GM12878 (cell line): ENCODE measurements around the gene TSSK2. TPM values are rescaled to one million over a fixed set of nuclear protein-coding genes. Genes with fewer than 3 reads are reported as not detected.

Experiments used
- ATAC-seq: fragments of 200-7000 bp; cut with Tn5 transposase; 3 replicates; pipeline ENCODE4 v1.9.1; 2020; ENCODE audit warnings: mild to moderate bottlenecking, moderate library complexity
- BruUV-seq: library from RNA; stranded (reverse); fragments of 400-500 nt; replicated peaks from 2 replicates; lab custom pipeline; 2021; lab: Mats Ljungman, UMichigan
- CTCF ChIA-PET: fragments of 300-600 bp; sonication (Branson Sonifier 250); formaldehyde crosslinking; extraction: SDS; loops from one replicate; lab custom pipeline; 2021; ENCODE audit warnings: inconsistent platforms; lab: Yijun Ruan, JAX
- POLR2A ChIA-PET: fragments of 350-600 bp; formaldehyde crosslinking; extraction: SDS; loops from one replicate; lab custom pipeline; 2021; ENCODE audit warnings: inconsistent platforms; lab: Charles Lee
- RAD21 ChIA-PET: fragments of 300-600 bp; sonication (Branson Sonifier 250); formaldehyde crosslinking; loops from one replicate; lab custom pipeline; 2023; ENCODE audit warnings: antibody characterized with exemption; ENCODE audit not compliant: unreplicated experiment; lab: Charles Lee
- SMC1A ChIA-PET: fragments of 300-600 bp; sonication (Branson Sonifier 250); formaldehyde crosslinking; loops from one replicate; lab custom pipeline; 2023; ENCODE audit not compliant: unreplicated experiment, uncharacterized antibody; lab: Charles Lee
- DNase-seq: peaks from one replicate; pipeline ENCODE4 v3.0.0-alpha.2; 2011; ENCODE audit warnings: low read depth, low spot score
- FAIRE-seq: peaks from 3 replicates; lab custom pipeline; 2011; peaks lifted over from hg19 to GRCh38; lab: Jason Lieb, UNC
- H2AFZ ChIP-seq: 2 replicates; pipeline ENCODE4 v1.6.0; 2011; ENCODE audit warnings: low read depth, low read length, control low read depth; ENCODE audit not compliant: control insufficient read depth
- H3K27ac ChIP-seq: 2 replicates; pipeline ENCODE4 v1.5.1; 2011; ENCODE audit warnings: control low read depth; ENCODE audit not compliant: control insufficient read depth, insufficient read depth
- H3K27me3 ChIP-seq, 2 experiments: replicated peaks in 1 of 2; 2 replicates each; pipeline versions ENCODE4 v1.6.0 to v1.6.1; 2011; ENCODE audit warnings: low read length in 1 of 2; ENCODE audit not compliant: control insufficient read depth in 2 of 2, insufficient read depth in 2 of 2
- H3K36me3 ChIP-seq, 2 experiments: 2 replicates each; pipeline ENCODE4 v1.5.1; 2011; ENCODE audit warnings: low read length in 1 of 2; ENCODE audit not compliant: control insufficient read depth in 2 of 2, insufficient read depth in 2 of 2
- H3K4me1 ChIP-seq: 2 replicates; pipeline ENCODE4 v1.6.1; 2011; ENCODE audit warnings: mild to moderate bottlenecking, low read length, moderate library complexity, mixed read lengths; ENCODE audit not compliant: control insufficient read depth, insufficient read depth
- H3K4me2 ChIP-seq: 2 replicates; pipeline ENCODE4 v1.6.0; 2011; ENCODE audit warnings: control low read depth; ENCODE audit not compliant: control insufficient read depth, insufficient read depth
- H3K4me3 ChIP-seq: fragments of 200-600 bp; sonication (generic); 2 replicates; pipeline ENCODE4 v1.5.1; 2016
- H3K79me2 ChIP-seq: 2 replicates; pipeline ENCODE4 v1.6.0; 2011; ENCODE audit warnings: low read length; ENCODE audit not compliant: control insufficient read depth, insufficient read depth
- H3K9ac ChIP-seq: 2 replicates; pipeline ENCODE4 v1.8.0; 2011; ENCODE audit warnings: low read length, control low read depth, mixed read lengths; ENCODE audit not compliant: control insufficient read depth, insufficient read depth
- H3K9me3 ChIP-seq: replicated peaks from 3 replicates; pipeline ENCODE4 v1.5.1; 2011; ENCODE audit warnings: mild to moderate bottlenecking, low read length; ENCODE audit not compliant: control insufficient read depth, insufficient read depth
- H4K20me1 ChIP-seq: 2 replicates; pipeline ENCODE4 v1.6.0; 2011; ENCODE audit not compliant: control insufficient read depth, insufficient read depth
- CHD2 ChIP-seq: IDR thresholded peaks from 2 replicates; pipeline ENCODE4 v1.6.1; 2011; ENCODE audit warnings: low read depth, low read length, improper control_type of control experiment, borderline replicate concordance
- GATAD2B ChIP-seq: fragments of 450-650 bp; conservative IDR thresholded peaks from 2 replicates; pipeline ENCODE4 v1.6.1; 2017; ENCODE audit warnings: low read depth, mild to moderate bottlenecking, moderate library complexity
- RELA ChIP-seq: fragments of 450-650 bp; IDR thresholded peaks from 2 replicates; pipeline ENCODE4 v1.8.0; 2014; ENCODE audit warnings: borderline replicate concordance; ENCODE audit not compliant: partially characterized antibody
- SP1 ChIP-seq: IDR thresholded peaks from one replicate; pipeline ENCODE4 v1.6.1; 2011; ENCODE audit warnings: low read depth, low read length
- WGBS: methylation state at CpG from one replicate; pipeline ENCODE4 v1.1.6; 2016; ENCODE audit warnings: low lambda C conversion rate; ENCODE audit not compliant: insufficient replicate concordance, insufficient coverage; ENCODE audit errors: missing lambda C conversion rate; 5-methylcytosine and 5-hydroxymethylcytosine counted together
- in situ Hi-C: fragments of 300-500 bp; cut with MboI; formaldehyde crosslinking; loops from 9 replicates; pipeline ENCODE4 v1.14.3; 2018; ENCODE audit warnings: mixed read lengths
- intact Hi-C: fragments of 100-400 bp; cut with micrococcal nuclease; formaldehyde crosslinking; loops from one replicate; pipeline ENCODE4 v1.14.2; 2022; ENCODE audit not compliant: unreplicated experiment
- polyA plus RNA-seq, 11 experiments: library from polyadenylated mRNA; depleted of rRNA in 4 of 11; unstranded in 6 of 11; stranded (reverse) in 5 of 11; fragments of >200 nt; fragmentation: Nextera tagmentation in 4 of 11; fragmentation: Illumina TruSeq in 1 of 11; extraction: Ambion mirVana in 4 of 11; extraction: Trizol in 1 of 11; gene quantifications; 1 replicate in 1 of 11; 2 replicates in 10 of 11; pipeline versions ENCODE4 v1.2.1 to v1.2.3, GENCODE V29; 2011 to 2016; ENCODE audit warnings: inconsistent platforms in 2 of 11, missing spikeins in 2 of 11, low read depth in 1 of 11
- total RNA-seq, 4 experiments: library from RNA; depleted of rRNA in 3 of 4; stranded (reverse); fragments of >200 nt in 3 of 4; fragmentation: Illumina TruSeq in 1 of 4; extraction: Trizol in 1 of 4; gene quantifications; 2 replicates each; pipeline versions ENCODE4 v1.2.1 to v1.2.3, GENCODE V29; 2013 to 2021
- TF ChIP-seq, protein P1 (sequence below): IDR thresholded peaks from 2 replicates; pipeline ENCODE4 v1.6.1; 2011; ENCODE audit warnings: borderline replicate concordance, low read depth, mild to moderate bottlenecking, moderate library complexity, mixed read lengths, low read length; ENCODE audit not compliant: insufficient read depth; ENCODE audit errors: extremely low read length
- TF ChIP-seq, protein P2 (sequence below): IDR thresholded peaks from 2 replicates; pipeline ENCODE4 v1.6.1; 2011; ENCODE audit warnings: borderline replicate concordance, low read depth, mild to moderate bottlenecking, moderate library complexity, low read length; ENCODE audit not compliant: insufficient read depth, poor library complexity, severe bottlenecking
- TF ChIP-seq, protein P3 (sequence below), 3 experiments: IDR thresholded peaks in 2 of 3; conservative IDR thresholded peaks in 1 of 3; 2 replicates each; pipeline ENCODE4 v1.5.1; 2011; ENCODE audit warnings: low read depth in 3 of 3, low read length in 3 of 3, mild to moderate bottlenecking in 3 of 3, control low read depth in 2 of 3, moderate library complexity in 2 of 3, inconsistent platforms in 1 of 3, mixed read lengths in 1 of 3; ENCODE audit not compliant: control insufficient read depth in 2 of 3, insufficient read depth in 1 of 3; ENCODE audit errors: extremely low read depth in 1 of 3

TSSK2 gene
- total and polyA plus RNA-seq, 10 of the 15 experiments (the other 5 are each of a cell fraction or from before 2014, with no cell fraction given), result 0.03 to 0.17 TPM; not detected in 8

DNA sequence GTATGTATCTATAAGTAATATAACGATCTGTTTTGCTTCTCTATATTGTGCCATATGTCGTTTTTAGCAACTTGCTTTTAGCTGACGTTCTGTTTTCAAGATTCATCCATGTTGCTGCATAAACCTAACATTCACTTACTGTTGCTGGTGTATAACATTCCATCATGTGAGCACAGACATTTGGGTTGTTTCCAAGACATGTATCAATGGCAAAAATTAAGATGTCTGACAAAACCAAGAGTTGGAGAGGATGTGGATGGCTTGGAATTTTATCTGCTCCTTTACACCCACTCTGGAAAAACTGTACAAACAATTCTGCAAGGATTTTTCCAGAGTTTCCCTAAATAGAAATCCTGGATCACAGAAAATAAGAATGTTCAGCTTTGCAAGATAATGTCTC, 49.8 kb upstream of the TSSK2 start:
- no peak overlapping the region for H3K4me2 ChIP-seq
- no peak overlapping the region for H3K27ac ChIP-seq
- in situ Hi-C loops, result no loop called here
- intact Hi-C loops, result no loop called here
- BruUV-seq, result no TSS peak
- no peak overlapping the region for H3K4me3 ChIP-seq
- no peak overlapping the region for H2AFZ ChIP-seq
- ChIA-PET SMC1A (interaction anchor here (1.1 kb wide), 1 partner anchor 37 kb away, joined by 3 read pairs; no protein-coding TSS in a partner anchor), POLR2A (no interaction called here), RAD21 (no interaction called here), CTCF (no interaction called here)
- no peaks in the 10 kb centered on the region for H3K9me3 ChIP-seq
- peaks cover 14% of the 10 kb centered on the region for H3K4me1 ChIP-seq
- H4K20me1 ChIP-seq, result peaks cover 2% of the 10 kb centered on the region; the same call in 1 of the 2 replicates
- TF ChIP-seq, protein P1, sequence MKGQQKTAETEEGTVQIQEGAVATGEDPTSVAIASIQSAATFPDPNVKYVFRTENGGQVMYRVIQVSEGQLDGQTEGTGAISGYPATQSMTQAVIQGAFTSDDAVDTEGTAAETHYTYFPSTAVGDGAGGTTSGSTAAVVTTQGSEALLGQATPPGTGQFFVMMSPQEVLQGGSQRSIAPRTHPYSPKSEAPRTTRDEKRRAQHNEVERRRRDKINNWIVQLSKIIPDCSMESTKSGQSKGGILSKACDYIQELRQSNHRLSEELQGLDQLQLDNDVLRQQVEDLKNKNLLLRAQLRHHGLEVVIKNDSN, result no peak
- TF ChIP-seq RELA (no peak), SP1 (no peak), CHD2 (no peak), GATAD2B (no peak)
- TF ChIP-seq, protein P2, sequence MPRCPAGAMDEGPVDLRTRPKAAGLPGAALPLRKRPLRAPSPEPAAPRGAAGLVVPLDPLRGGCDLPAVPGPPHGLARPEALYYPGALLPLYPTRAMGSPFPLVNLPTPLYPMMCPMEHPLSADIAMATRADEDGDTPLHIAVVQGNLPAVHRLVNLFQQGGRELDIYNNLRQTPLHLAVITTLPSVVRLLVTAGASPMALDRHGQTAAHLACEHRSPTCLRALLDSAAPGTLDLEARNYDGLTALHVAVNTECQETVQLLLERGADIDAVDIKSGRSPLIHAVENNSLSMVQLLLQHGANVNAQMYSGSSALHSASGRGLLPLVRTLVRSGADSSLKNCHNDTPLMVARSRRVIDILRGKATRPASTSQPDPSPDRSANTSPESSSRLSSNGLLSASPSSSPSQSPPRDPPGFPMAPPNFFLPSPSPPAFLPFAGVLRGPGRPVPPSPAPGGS, result no peak
- TF ChIP-seq, protein P3, sequence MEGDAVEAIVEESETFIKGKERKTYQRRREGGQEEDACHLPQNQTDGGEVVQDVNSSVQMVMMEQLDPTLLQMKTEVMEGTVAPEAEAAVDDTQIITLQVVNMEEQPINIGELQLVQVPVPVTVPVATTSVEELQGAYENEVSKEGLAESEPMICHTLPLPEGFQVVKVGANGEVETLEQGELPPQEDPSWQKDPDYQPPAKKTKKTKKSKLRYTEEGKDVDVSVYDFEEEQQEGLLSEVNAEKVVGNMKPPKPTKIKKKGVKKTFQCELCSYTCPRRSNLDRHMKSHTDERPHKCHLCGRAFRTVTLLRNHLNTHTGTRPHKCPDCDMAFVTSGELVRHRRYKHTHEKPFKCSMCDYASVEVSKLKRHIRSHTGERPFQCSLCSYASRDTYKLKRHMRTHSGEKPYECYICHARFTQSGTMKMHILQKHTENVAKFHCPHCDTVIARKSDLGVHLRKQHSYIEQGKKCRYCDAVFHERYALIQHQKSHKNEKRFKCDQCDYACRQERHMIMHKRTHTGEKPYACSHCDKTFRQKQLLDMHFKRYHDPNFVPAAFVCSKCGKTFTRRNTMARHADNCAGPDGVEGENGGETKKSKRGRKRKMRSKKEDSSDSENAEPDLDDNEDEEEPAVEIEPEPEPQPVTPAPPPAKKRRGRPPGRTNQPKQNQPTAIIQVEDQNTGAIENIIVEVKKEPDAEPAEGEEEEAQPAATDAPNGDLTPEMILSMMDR (IDR thresholded peaks at IDR 0.05 in 2 of 3, conservative IDR thresholded peaks at IDR 0.05 in 1 of 3; ENCODE audit: control insufficient read depth in 2 of 3, extremely low read depth in 1 of 3, insufficient read depth in 1 of 3, low read depth in 3 of 3, low read length in 3 of 3), result no peak
- WGBS, result 95% methylated on average over 3 of the region's 3 CpGs
- no peak for FAIRE-seq
- peaks cover 0 to 5% of the 10 kb centered on the region in 2 experiments for H3K36me3 ChIP-seq
- no peak overlapping the region for H3K9ac ChIP-seq
- no peak for DNase-seq
- ATAC-seq, result no peak
- H3K27me3 ChIP-seq, result no peaks in the 10 kb centered on the region
- no peaks in the 10 kb centered on the region for H3K79me2 ChIP-seq
